SIG-M5 treated with dmso at 0.1 percent for 504 hours (cell line): ENCODE results near the gene SPDYC.
"Not testable (repeated sequence)": the region's sequence is repeated elsewhere in the genome, so short reads cannot be mapped to it uniquely, and the experiment has no call there.

Experiments used
- DNase-seq: peaks from one replicate; lab custom pipeline; 2025; ENCODE audit not compliant: unreplicated experiment; lab: John Stamatoyannopoulos, UW

Gene SPDYC

DNA sequence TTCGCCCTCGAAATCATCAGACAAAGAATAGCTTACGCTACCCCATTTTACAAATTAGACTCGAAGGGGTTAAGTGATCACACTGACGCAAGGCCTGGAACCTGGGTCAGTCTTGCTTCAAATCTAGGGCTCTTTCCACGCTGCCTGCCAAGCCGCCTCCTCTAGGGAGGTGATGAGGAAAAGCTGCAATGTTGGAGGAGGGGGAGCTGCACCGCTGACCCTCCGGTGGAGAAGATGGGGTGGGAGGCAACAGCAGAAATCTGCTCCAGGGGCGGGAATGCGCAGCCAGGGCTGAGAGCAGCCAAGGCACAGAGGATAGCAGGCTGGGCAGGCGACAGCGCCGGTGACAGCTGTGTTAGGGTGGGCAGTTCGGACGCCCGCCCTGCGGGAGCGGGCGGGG lies 36.3 kb upstream of the SPDYC start:
- DNase-seq = no peak

DNA sequence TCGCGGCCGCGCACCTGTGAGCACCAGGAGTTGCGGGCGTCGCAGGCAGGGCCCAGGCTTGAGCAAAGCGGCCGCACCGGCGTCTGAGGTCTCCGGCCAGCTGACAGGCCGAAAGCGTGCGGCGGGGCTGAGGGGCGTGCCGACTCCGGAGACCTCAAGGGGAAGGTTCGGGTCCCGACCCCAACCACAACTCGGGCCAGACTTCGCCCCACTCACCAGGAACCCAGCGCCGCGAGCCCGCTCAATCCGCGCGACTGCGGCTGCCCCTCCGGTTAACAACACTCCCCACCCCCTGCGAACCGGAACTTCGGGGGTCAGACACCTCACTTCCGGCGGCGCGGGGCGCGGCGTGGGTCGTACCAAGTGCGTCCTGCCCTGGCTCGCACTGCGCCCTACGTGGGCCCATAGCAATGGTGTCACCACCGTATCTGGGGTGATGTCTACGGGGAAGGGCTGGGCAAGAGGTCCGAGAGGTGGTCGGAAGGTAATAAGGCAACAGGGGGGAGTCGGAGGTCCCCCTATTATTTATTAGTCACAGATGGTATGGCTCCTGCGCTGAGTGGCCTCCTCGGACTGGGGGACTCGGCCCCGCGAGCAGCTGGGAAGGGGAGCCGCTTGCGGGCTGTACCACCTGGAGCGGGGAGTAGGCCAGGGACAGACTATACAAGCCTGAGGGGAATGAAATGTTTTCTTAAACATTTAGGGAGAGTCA lies 35.6 kb upstream of the SPDYC start, which contains the start of gene SYVN1:
Gene SYVN1 (minus strand): TSS at position 280 of the 712 bp plus-strand sequence. CDS start 918 bp downstream, outside the sequence.
- DNase-seq = peak; percentile 89

DNA sequence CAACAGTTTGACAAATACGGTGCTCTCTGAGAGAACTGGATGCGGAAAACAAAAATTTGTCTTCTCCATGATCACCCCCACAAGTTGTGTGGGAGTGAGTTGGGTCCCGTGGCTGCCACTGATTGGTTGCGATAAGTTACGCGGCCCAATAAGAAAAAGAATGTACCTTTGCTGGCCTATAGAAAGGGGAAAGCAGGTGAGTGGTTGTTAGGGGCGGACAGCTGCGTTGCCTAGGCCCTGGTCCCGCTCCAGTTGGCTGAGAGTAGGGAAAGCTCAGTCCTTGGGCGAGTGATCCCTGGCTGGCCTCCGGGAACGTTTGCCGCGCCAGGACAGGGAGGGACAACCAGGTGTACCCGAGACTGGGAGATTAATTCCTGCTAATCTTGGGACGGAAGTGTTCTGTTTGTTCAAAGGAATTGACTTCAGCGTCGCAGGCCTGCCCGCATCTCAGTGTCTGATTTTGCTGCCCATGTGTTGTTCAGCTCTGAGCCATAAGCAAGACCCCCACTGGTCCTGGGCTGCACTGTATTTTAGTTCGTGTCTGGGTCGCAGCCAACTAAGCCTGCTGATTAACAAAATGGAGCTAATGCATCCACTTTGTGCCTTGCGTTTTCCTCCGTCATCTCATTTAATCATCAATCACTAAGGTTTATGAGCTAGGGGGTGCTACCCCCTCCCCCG lies 34.9 kb upstream of the SPDYC start:
- DNase-seq = peak; percentile 98

DNA sequence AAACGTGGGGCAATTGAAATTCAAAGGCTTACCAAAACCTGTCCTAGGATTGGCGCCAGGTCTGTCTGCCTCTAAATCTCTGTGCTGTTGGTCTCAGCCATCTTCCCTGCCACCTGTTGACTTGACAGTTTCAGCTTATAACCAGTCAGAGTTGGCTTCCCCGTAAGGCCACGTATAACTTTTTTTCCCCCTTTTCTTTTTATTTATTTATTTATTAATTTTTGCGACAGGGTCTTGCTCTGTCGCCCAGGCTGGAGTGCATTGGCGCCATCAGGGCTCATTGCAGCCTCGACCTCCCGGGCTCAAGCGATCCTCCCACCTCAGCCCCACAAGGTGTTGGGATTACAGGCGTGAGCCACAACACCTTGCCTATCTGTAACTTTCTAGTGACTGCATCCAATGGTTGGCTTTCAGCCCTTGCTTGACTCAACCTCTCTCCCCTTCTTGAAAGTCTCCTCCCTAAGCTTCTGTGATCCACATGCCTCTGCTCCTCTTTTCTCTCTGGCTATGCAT lies 34.3 kb upstream of the SPDYC start:
- no peak for DNase-seq

DNA sequence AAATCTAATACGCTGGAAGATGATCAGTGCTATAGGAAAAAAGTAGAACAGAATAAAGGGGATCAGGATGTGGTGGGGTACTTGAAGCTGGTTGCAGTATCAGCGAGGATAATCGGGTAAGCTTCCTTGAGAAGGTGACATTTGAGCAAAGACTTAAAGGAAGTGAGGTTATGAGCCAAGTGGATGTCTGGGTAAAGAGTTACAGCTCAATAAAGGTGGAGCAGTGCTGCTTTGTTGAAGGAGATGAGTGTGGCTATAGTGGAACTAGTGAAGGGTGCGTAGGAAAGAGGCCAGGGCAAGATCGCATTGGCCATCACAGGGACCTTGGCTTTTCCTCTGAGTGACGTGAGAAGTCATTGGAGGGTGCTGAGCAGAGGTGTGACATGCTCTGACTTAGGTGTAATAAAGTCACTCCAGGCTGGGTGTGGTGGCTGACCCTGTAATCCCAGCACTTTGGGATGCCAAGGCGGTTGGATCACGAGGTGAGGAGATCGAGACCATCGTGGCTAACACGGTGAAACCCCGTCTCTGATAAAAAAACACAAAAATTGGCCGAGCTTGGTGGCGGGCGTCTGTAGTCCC lies 33.4 kb upstream of the SPDYC start:
- DNase-seq = no peak

DNA sequence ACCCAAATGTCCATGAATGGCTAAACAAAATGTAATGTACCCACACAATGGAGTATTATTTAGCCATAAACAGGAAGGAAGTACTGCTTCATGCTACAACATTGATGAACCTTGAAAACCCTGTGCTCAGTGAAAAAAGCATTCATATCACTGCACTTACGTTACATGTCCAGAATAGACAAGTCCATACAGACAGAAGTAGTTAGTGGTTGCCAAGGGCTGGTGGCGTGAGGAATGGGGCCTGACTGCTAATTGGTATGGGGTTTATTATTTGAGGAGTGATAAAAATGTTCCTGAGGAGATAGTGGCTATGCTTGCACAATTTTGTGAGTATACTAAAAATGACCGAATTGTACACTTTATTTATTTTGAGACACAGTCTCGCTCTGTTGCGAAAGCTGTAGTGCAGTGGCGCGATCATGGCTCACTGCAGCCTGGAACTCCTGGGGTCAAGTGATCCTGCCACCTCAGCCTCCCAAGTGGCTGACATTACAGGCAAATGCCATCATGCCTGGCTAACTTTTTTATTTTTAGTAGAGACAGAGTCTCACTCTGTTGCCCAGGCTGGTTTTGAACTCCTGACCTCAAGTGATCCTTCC lies 28.0 kb upstream of the SPDYC start:
- DNase-seq = no peak

DNA sequence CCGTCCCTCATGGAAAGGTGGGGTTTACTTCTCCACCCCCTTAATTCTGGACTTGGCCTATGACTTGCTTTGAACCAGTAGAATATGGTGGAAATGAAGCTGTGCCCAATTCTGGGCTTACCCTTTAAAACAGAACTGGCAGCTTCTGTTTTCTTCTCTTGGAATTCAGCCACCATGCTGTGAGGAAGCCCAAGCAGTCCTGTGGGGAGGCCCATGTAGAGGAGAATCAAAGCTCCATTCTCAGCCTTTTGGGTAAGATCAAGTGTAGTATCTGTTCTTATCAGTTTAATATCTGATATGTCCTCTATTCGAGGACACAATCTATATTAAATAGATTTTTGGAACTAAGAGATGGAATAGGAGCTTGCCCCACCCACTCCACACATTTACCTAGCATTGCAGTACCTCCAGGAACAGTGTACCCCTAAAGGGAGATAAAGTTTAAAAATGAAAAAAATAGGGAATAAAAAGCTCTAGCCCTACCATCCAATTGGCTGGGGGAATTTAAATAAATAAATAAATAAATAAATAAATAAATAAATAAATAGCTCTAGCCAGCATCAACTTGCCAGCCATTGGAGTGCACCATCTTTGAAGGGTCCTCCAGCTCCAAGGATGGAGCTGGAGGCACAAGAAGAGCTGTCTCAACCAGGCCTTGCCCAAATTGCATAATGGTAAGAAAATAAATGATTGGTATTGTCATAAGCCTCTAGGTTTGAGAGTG lies 22.5 kb upstream of the SPDYC start:
- DNase-seq = no peak

DNA sequence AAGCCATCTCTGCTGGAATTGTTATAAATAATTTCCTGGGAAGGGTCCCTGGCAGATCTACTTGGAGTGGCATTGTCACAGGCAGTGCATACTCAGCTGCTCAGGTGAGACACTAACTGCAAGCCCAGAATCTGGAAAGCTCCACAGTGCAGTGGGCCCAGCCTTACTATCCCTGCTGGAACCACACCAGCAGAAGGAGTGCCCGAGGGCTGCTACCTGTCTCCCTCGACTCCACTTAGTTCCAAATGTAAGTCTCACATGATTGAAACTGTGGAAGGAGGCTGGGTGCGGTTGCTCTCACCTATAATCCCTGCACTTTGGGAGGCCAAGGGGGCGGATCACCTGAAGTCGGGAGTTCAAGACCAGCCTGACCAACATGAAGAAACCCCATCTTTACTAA lies 21.4 kb upstream of the SPDYC start:
- no peak for DNase-seq

DNA sequence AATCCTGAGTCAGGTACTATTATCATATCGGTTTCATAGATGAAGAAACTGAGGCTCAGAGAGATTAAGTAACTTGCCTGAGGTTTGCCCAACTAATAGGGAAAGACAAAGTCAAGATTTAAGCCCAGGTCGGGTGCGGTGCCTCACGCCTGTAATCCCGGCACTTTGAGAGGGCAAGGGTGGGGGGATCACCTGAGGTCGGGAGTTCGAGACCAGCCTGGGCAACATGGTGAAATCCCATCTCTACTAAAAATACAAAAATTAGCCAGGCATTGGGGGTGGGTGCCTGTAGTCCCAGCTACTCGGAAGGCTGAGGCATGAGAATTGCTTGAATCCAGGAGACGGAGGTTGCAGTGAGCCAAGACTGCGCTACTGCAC lies 19.9 kb upstream of the SPDYC start:
- DNase-seq = not testable (repeated sequence)

DNA sequence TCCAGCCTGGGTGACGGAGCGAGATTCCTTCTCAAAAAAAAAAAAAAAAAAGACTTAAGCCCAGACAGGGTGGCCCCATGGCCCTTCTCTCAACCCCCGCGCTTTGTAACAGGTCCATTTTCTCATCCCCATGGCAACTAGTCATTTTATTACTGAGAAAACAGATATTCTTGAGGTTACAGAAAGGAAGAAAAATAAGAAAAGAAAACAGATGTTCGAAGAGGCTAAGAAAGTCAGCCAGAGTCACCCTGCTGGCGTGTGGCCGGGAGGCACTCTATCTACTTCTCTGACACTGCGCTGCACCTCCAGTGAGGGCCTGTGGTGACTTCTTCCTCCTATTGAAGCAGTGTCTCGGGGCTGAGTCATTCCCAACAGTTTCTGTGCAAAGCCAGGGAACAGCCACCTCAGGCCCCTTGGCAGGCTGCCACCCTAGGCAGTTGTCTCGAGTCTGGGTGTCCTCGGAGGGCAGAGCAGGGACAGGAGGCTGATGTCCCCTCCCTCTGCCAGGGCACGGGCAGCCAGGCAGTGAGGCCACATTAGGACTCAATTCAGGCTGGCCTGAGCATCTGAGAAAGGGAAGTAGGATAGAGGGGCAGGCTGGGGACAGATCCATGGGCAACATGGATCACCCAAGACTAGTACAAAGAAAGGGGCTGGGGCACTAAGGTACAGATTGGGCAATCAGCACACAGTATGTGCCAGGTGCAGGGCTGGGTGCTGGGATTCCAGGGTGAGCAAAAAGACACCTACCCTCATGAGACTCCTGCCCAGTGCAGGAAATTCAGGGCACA lies 19.3 kb upstream of the SPDYC start:
- DNase-seq = peak; percentile 88

DNA sequence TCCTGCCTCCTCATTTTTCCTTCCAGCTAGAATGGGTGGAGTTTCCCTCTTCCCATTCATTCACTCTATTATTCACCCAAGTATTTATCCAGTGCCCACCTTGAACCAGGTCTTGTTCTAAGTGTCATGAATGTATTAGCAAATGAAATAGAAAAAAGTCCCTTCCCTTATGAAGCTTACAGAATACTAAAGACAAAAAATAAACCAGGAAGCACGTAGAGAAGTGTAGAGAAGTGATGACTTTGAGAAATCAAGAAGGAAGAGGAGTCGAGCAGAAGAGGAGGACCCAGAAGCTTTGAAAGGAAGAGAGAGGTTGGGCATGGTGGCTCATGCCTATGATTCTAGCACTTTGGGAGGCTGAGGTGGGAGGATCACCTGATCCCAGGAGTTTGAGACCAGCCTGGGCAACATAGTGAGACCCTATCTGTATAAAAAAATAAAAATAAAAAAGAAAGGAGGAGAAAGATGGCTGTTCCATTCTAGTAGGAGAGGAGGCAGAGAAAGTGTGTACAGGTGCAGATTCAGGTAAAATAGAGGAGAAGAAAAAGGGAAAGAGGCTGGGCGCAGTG lies 18.6 kb upstream of the SPDYC start:
- DNase-seq = no peak

DNA sequence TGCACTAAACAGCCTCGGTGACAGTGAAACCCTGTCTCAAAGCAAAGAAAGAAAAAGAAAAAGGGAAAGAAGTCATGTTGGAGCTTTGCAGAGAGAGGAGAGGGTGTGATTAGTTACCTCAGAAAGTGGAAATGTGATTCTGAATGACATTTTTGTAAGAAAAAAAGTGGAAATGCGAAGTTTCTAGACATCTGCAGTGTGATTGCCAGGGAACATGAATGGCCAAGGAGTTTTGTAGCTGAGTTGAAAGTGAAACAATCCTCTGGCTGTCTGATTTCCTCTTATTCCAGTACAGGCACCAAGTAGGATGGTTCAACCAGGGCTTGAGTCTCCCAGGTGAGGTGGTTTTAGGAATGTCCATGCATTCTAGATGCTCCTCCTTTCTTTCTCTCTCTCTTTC lies 17.9 kb upstream of the SPDYC start:
- peak; percentile 28 for DNase-seq

DNA sequence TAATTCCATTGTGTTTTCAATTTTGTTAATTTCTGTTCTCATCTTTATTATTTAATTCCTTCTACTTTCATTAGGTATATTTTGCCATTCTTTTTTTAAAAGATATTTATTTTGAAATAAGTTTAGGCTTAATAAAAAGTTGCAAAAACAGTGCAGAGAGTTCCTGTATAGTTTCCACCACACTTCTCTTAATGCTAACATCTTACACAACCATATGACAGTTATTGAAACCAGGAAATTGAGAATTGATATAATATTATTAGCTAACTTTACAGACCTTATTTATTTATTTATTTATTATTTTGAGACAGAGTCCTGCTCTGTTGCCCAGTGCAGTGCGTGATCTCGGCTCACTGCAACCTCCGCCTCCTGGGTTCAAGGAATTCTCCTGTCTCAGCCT lies 13.8 kb upstream of the SPDYC start:
- no peak for DNase-seq

DNA sequence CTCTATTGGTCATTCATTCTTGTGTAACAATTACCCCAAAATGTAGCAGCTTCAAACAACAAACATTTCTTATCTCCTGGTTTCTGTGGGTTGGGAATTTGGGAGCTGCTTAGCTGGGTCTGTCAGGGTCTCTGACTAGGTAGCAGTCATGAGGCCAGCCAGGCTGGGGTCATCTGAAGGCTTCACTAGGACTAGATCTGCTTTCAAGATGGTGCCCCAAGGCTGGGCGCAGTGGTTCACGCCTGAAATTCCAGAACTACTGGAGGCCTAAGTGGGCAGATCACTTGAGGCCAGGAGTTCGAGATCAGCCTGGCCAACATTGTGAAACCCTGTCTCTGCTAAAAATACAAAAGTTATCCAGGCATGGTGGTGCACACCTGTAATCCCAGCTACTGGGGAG lies 13.1 kb upstream of the SPDYC start:
- no peak for DNase-seq

DNA sequence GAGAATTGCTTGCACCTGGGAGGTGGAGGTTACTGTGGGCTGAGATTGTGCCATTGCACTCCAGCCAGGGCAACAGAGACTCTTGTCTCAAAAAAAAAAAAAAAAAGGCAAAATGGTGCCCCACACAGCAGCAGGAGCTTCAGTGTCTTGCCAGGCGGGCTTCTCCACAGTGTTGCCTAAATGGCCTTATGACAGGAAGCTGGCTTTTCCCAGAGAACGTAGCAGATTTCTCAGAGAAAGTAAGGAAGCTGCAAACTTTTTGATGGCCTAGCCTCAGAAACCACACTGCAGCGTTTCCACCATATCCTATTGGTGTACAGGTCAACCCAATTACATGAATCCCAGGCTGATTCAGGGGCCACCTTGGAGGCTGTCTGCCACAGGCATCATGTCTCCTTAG lies 12.7 kb upstream of the SPDYC start:
- DNase-seq = no peak

DNA sequence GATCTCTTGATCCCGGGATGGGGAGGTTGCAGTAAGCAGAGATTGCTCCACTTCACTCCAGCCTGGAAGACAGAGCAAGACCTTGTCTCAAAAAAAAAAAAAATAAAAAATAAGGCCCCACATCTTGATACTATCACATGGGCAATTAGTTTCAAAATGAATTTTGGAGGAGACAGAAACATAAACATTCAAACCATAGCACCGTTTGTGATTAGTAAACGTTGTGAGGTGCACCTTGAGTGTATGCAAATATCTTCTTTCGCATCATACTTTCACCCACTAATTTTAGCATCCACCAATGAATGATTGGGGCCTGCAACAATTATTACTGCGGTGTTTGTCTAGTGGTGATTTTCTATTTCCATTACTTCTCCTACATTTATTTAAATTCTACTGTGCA lies 11.0 kb upstream of the SPDYC start:
- no peak for DNase-seq

DNA sequence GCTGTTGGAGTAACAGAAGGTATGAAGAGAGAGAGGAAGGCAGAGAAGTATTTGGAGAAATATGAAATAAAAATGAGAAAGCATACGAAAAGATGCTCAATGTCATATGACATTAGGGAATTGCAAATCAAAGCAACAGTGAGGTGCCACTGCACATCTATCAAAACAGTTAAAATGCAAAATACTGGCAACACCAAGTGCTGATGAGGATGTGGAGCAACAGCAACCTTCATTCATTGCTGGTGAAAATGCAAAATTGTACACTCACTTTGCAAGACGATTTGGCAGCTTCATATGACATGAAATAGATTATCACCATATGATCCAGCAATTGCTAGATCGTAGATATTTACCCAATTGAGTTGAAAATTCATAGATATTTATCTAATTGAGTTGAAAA lies 9.4 kb upstream of the SPDYC start:
- no peak for DNase-seq

DNA sequence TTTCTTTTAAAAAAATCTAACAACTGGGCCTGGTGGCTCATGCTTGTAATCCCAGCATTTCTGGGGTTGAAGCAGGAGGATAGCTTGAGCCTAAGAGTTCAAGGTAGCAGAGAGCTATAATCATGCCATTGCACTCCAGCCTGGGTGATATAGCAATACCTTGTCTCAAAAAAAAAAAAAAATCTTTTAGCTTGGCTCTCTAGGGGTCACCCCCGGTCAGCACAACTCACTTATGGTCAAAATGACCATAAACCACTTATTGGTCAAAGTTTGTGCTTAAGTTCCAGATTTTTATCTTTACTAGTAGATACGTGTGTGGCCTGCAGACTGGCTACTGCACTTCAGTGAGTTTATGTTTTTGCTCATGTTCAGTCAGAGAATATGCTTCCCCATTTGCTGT lies 6.3 kb upstream of the SPDYC start:
- no peak for DNase-seq

DNA sequence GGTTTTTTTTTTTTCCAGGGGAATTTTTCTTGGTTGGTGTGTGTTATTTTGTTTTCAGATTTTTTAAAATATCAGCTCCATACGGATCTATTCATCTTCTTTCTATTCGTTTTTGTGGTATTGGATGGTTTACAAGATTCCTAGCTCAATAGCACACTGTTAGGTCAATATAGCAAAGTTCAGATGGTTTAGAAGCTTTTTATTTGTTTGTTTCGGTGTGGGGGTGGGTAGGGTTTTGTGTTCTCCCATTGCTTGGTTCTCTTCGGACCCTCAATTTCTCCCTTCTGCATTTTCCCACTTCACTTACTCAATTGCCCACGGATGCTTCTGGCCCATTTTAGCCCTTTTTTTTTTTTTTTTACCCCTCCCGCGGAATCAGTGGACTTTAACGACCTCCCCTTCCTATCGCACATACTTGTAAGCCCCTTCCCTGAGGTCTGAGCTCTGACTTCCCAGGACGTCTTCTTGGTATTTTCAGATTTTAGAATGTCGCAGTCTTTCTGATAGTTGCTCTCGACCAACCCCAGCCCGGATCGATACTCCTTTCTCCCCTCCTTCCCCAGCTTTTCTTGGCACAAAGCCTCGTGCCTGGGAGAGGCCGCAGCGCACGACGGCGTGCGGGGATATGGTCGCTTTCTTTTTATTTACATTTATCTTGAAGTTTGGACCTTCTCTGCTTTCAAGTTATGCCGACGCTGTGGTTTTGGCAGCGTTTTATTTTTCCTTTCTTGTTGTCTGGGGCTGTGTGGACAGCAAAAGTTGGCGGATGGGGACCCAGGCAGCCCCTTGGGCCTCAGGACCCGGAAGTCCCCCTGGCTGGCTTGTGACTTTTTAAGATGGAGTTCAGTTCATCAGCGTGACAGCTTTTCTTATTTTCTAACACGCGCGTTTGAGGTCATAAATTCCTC lies 4.4 kb upstream of the SPDYC start:
- DNase-seq = no peak
